ENCODE results near the gene SPRR2D.

GRCh38 chr1:152997901-152998300 lies 43.0 kb downstream of the SPRR2D start:
- TF ChIP-seq POLR2A (IDR thresholded peaks at IDR 0.05) (no peak), POLR2AphosphoS5 (IDR thresholded peaks at IDR 0.05; ENCODE audit: insufficient read depth in 1 of 2, low read depth in 1 of 2) (no peak)
